COLO668 (cell line): Measurements from ENCODE around the gene CSMD2.

Source experiments
- DNase-seq: peaks from one replicate; lab custom pipeline; 2025; ENCODE audit not compliant: unreplicated experiment; lab: John Stamatoyannopoulos, UW

Gene CSMD2

DNA sequence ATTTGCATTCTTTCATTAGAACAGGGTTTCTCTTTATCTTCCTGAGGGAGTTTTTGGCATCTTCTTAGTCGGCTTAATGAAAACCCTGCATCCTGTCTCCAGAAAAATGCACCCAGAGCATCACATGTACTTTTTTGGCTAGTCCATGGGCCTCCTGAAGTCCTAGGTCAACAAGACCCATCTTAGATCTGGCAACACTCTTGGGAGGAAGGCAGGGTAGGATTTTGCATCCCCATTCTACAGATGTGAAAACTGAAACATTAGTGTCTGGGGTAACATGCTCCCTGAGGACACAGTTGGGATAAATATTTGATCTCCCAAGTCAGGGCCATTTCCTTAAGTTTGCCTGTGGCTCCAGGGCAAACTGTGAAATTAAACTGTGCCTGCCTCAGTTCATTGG, 341.2 kb downstream of the CSMD2 start:
- no peak for DNase-seq

DNA sequence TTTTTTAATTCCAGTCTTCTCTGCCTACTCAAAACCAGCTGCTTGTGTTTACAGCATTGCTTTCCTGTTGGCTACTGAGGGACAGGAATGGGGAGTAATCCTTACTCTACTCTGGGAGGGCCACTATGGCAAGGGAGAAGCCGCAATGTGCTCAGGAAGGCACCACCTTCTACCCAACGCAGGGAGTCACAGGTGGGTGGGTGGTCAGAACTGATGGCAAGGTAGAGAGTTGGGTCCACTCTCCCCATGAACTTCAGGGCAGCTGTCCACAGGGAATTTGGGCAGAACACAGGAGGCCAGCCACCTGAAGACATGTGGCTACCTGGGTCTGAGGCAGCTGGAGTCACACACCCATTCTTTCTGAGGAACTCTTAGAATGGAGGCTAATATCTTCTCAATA, 341.6 kb downstream of the CSMD2 start:
- DNase-seq = no peak

DNA sequence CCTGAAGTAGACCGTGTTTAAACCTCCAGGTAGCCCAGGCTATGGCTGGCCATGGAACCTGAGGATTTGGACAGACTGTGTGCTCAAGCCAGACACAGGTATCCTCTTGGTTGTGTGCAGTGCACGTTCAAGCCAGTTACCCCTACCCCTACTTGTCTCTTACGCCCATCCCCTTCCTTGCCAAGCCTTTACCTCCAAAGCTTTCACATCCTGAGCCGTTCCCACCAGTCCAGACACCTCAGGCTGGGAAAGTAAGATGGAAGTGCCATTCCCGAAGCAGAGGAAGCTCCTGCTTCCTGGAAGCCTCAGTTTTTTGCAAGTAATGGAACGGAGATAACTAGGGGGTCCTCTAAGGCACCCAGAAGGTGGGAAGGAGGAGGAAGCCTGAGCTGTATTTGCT, 342.6 kb downstream of the CSMD2 start:
- no peak for DNase-seq

DNA sequence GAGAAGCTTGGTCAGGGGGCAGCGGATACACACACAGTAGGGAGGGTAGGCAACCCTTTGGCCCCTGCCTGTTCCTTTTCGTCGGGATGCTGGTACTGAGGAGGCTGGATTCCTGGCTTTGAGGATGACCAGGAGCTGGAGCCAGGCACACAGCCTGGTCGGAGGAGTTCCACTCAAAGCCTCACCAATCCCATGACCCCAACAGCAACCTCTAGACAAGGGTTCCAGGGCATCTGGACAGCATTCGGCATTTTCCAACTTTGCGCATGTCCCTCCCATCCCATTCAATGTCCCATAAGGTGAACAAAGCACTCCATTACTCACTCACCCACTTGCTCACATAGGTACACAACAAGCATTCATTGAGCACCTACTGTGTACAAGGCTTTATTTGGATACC, 343.7 kb downstream of the CSMD2 start:
- DNase-seq = no peak

DNA sequence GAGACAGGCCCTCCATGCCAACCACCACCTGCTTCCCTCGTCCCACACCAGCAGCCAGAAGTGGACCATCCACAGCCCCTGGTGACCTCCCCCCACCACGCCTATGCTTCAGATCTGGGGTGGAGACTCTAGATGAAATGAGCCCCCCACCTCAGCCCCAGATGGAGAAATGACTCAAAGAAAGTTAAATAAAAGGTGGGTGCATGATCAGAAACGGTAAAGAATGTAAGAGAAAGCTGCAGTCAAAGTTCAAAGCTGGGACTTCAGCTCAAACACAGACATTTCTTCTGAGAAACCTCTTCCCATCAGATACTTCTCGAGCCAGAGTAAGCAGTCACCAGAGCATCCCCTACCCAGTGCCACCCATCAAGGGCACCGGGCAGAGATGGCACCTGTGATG, 344.2 kb downstream of the CSMD2 start:
- DNase-seq = no peak

DNA sequence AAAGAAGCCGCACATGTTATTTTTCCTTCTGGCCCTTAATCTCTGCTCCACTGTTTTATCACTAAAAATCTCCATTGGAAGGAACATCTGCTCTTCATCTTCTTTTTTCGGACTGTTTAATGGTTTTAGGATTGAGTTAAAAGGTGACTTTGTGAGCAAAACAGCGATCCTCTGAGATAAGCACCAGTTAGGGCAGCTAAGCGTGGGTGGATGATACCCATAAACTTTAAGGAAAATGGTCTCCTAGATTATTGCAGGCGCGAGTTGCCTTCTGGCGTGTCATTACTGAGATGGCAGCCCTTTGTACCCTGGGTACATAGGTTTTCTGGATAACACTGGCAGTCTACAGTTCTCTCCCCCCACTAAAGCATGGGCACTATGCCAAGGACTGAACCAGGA, 345.1 kb downstream of the CSMD2 start:
- no peak for DNase-seq

DNA sequence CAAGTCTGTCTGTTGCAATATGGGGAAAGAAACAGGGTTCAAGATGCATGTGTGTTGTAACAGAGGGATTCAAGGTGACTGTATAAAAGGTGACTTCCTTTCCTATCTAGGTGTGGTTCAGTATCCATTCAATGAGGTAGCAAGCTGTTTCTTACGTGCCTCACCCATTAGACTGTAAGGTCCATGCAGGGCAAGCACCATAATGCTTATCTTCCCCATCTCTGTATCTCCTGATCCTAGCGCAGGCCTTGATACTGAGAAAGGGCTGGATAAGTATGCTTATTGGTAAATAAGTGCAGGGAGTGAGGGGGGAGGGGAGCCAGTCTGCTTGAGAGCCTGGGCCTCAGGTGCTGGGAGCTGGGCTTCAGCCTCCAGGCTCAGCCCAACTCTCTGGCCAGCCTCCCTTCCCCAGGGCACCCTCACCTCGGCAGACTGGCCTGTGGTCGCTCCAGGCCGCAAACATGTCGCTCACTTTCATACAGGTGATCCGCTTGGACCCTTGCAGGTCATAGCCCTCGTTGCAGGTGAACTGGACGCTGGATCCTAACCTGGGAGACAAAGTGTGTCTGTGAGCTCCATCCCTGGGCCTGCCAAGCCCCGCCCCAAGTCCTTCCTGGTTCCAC, 345.6 kb downstream of the CSMD2 start:
- DNase-seq = no peak

DNA sequence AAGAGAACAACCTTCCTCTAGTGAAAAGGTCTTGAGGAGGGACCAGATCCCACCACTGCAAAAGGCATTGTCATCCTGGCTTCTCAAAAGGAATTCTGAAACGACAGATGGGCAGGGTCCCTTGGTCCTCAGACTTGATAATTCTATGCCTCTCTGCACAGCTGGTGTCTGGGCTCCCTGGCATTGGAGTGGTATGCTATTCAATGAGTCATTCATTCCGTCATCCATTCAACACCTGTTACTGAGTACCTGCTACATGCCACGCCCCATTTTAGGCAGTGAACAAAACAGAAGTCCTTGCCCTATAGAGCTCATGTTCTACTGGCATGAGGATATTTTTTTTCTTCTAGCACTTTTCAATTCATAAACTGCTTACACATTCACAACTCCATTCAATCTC, 347.0 kb downstream of the CSMD2 start:
- DNase-seq = peak; percentile 20

DNA sequence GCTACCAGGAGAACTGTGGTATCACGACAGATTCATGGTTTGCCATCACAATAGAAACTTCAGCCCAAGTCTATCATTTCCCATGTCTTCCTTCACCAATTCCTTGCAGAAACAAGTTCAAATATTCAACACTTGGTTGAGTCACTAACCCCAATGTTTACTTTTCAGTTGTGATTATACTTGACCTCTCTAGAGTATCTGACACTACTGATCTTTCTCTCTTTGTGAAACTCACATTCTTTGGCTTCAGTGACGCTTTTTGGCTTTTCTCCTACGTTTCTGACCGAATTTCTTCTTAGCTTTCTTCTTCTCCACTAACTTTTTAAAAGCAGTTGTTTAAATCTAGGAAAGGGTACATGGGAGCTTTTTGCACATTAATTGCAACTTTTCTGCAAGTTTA, 350.0 kb downstream of the CSMD2 start:
- DNase-seq = no peak

DNA sequence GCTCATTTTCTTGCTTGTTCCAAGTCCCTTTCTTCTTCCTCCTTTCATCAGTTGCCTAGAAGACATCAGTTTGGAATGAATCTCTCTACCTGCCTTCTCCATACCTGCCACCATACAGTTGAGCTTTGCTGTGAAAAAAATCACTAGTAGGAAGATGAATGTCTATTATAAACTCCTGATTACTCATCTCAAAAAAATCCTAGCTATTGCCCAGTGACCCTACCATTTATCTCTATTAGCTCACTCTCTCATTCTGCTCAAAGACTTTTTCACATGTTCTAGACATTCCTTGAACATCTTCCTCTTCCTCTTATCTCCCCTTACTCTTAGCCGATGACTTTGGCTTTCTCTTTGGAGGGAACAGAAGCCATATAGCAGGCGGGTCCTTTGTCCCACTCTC, 350.9 kb downstream of the CSMD2 start:
- no peak for DNase-seq

DNA sequence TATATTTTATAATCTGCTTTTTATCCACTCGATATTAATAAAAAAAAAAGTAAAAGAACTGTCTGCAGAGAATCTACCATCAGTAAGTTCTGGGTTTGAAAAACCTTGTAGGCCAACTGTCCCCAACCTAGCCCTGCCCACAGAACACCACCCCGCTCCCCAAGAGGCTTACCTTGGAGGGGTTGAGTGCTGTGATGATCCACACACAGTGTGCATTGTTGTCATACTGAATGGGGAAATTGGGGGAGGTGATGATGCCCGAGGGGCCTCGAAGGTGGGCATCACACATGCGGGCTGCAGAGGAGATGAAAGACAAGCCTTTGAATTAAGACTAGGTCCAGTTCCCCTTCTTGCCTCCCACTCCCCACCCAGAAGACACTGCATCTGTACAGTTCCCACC, 354.5 kb downstream of the CSMD2 start:
- no peak for DNase-seq

DNA sequence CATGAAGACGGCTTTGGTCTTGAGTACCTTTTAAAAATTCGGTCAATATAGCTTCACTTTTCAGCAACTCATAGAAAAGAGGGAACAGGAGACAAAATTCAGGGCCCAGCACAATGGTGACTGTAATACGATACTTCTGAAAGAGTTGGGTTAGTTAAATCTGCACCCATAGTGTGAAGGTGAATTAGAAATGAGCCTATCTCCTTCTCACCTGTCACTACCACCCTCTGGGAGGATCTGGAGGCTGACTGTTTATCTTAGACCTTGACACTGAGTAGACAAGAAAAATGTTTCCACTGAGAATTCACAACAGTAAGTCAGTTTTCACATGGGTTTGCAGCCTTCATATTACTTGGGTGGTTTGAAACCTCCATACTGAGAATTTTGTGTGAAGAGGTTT, 359.0 kb downstream of the CSMD2 start:
- no peak for DNase-seq

DNA sequence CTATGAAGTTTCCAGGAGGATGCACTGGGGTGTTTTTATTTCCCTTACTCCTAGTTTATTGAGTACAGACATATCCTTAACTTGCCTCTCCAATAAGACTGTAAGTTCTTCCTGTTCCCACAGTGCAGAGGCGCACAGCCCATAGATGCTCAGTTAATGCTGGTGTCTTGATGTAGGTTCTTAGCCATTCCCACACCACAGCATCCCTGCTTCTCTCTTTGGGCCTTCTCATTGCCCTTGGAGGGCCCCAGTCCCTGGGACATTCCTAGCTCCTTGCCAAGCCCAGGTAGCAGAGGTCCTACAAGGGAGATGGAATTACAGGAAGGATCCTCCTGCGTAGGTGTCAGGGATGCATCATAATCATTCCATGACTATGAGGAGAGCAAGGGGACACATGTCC, 362.8 kb downstream of the CSMD2 start:
- no peak for DNase-seq

DNA sequence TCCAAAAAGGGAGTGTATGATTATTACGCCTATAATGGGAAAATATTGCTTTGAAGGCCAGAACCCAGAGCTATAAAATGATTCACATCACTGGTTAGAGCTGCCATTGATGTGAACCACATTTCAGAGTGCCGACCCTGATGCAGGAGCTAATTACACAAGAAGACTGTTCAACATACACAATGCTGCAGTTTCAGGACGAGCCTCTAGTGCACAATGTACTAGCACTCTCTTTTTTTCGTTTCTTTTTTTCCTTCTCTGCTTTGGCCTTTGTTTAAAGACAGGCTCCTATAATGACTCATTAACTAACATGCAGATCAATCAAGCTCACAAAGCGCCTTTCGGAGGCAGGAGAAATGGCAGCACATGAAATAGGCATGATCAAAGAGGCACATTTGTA, 367.2 kb downstream of the CSMD2 start:
- DNase-seq = no peak

DNA sequence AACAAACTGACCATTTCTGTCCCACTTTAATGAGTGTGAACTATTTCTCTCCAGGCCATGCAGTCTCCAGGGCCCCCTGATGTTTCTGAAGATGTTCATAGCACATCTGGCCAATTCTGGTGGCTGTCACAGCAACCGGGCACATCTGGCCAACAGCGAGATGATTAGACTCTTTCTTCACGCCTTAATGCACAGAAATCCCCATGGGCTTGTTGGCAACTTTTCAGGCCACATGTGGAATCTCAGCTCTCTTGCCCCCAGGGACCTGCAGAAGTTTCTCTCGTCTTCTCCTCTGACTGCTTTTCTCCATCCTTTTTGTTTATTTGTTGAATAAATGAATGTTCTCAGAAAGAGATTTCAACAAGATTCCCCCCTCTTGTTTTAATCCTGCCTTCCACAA, 372.4 kb downstream of the CSMD2 start:
- DNase-seq = no peak

DNA sequence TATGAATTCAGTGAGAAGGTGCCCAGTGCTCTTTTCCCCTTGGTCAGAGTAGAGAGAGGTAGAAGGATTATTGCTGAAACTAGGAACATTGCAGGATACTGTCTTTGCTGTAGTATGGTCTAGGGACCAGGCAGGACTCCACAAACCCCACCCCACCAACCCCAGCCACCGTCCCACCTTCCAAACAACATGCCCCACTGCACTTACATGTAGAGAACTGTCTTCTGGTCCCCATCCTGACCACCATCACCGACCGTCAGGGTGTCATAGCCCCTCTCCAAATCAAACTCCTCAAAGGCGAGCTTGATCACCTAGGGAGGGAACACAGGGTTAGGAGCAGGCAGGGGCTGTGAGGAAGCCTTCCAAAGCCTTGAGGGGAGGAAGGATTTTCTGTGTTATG, 372.8 kb downstream of the CSMD2 start:
- DNase-seq = no peak

DNA sequence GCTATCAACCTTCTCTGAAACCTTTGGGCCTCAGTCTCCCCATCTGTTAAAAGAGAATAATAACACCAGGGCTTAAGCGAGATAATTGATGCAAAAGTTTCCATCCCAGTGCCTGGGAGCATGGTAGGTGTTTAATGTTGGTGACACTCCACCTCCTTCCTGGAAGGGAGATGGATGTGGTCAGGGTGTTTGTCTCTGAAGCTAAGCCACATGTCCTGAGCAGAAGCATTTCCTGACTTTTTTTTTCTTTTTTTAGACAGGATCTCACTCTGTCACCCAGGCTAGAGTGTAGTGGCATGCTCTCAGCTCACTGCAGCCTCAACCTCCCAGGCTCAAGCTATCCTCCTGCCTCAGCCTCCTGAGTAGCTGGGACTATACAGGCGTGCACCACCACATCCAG, 373.8 kb downstream of the CSMD2 start:
- no peak for DNase-seq

DNA sequence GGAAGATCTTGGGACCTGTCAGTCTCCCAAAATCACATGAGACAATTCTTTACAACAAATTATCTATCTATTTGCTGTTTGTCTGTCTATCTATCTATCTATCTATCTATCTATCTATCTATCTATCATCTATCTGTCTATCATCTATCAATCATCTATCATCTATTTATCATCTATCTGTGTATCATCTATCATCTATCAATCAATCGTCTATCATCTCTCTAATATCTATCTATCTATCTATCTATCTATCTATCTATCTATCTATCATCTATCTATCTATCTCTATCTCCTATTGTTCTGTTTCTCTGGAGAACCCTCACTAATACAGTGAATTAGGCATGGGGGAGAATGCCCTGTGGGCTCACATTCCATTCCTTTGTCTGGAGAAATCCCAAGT, 374.5 kb downstream of the CSMD2 start:
- no peak for DNase-seq

DNA sequence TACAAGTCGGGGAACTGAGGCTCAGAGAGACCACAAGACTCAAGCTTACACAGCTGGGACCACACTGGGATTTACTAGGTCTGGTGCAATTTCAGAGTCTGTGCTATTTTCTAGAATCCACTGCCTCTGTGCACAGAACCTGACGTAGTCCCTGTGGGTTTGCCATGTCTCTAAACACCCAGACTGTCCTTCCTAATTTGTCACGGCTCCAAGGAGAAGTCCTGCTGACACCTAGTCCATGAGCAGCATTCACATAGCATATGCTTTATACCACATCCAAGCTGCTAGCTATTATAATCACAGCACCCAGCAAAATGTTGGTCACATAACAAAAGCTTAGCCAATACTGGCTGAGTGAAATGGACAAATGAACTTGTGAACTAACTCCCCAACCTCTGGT, 380.2 kb downstream of the CSMD2 start:
- no peak for DNase-seq

DNA sequence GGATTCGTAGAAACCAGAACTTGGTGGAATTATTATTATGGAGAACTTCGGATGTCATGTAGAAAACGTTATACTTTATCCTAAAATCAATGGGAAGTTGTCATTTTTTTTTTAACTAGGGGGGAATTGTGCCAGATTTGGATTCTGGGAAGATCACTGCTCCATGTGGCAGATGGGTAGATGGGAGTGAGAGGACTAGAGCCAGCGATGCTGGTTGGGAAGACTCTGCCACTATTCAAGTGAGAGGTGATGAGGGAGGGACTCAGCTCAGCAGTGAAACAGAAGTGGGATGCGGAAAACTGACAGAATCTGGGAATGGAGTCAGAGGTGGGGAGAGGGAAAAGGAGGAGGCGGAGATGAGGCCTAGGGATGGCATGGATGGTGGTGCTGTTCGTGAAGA, 382.3 kb downstream of the CSMD2 start:
- no peak for DNase-seq

DNA sequence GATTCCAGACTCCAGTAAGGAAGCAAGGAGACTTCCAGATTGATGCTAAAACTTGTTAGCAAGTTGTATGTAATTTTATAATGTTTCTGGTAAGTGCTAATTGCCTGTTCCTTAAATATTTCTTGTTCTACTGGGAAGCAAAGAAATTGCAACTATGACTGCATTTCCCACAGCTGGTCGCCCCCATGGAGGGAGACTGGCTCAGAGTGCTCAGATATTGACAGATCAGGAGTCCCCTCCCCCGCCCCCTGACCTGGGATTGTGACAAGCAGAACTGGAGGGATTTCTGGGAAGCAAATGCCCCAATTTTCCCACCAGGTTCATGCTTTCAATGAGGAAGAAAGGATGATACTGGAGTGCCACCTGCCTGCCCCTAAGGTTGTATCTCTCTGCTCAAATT, 383.4 kb downstream of the CSMD2 start:
- DNase-seq = no peak

DNA sequence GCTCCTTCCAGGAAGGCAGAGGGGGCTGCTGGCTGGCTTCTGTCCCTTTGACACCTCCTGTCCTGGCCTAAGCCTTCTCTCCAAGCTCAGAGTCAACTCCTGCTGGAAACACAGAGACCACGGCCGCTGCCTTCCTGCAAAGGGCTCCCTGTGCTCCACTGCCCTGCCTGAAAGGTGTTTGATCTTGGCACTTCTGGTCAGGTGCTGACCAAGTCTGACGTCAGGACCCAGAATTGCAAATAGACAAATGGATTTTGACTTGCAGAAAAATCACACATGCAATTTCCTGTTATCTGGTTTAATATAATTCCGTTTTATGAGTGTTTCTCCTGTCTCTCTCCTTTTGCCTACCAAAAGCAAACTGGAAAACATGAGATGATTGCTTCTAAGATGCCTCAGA, 387.7 kb downstream of the CSMD2 start:
- DNase-seq = no peak

DNA sequence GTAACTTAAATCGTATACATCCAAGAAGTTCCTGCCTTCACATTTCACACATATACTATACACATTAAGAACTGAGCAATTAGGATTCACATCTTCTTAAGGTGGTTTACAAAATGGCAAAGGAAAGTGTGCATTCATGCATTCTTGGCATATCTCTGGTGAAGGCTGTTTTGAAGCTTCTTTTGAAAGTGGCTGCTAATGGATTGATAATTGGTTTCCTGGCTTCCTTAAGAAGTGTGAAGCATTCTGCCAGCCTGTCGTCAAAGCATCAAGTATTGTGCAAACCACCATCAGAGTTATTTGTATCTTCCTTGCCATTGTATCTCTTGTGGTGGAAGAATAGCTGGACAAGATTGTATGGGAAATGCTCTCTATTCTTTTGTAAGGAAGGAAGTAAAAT, 396.2 kb downstream of the CSMD2 start:
- DNase-seq = no peak

DNA sequence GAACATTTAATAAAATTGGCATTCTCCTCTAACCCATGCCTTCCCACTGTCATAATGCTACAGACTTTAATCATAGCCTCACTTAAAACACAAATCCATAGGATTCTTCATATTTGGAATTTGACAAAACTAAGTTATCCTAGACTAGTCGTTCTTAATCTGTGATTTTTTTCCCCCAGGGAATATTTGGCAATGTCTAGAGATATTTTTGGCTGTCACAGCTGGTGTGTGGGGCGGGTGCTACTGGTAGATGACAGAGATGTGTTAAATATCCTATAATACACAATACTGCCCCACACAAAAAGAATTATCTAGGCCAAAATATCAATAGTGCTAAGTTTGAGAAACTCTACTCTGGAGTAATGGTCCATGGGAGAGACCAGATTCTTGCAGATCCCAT, 396.9 kb downstream of the CSMD2 start:
- no peak for DNase-seq
